HG02571 (cell line): Measurements from ENCODE around the gene ATF2.

Experiments used
- ATAC-seq: cut with Tn5 transposase; IDR thresholded peaks from one replicate; pipeline ENCODE4 v1.9.1; 2021; ENCODE audit warnings: mild to moderate bottlenecking, moderate library complexity; ENCODE audit not compliant: unreplicated experiment

ATF2 gene

GRCh38 chr2:175030380-175031271 lies 137.4 kb downstream of the ATF2 start:
- ATAC-seq: no peak

GRCh38 chr2:175027755-175028154 lies 140.2 kb downstream of the ATF2 start:
- ATAC-seq: no peak

GRCh38 chr2:175026385-175026784 lies 141.6 kb downstream of the ATF2 start:
- ATAC-seq: no peak

GRCh38 chr2:175025946-175026345 lies 142.1 kb downstream of the ATF2 start:
- ATAC-seq: no peak

- no peak for ATAC-seq
Observed at GRCh38 chr2:175025233-175025632, 142.8 kb downstream of the ATF2 start.

- no peak for ATAC-seq
Observed at GRCh38 chr2:175022923-175023322, 145.1 kb downstream of the ATF2 start.
